Fibroblast of the aortic adventitia (primary cell): ENCODE data around the gene CRIP2. TPM values are rescaled to one million over a fixed set of nuclear protein-coding genes. Genes with fewer than 3 reads are reported as not detected.
A peak's percentile ranks its signal among the peaks of the same experiment; 100 is the strongest.

ENCODE experiments used
- DNase-seq: peaks from one replicate; pipeline ENCODE4 v3.0.0-alpha.2; 2010; ENCODE audit warnings: low read depth
- H3K4me3 ChIP-seq: 2 replicates; pipeline ENCODE4 v1.5.1; 2011; ENCODE audit warnings: low read depth, mild to moderate bottlenecking, control low read depth, low read length, moderate library complexity
- total RNA-seq: library from RNA; depleted of rRNA; stranded (reverse); fragments of >200 nt; gene quantifications from 2 replicates; pipeline ENCODE4 v1.2.3, GENCODE V29; 2012; ENCODE audit warnings: low replicate concordance
- TF ChIP-seq, protein P1 (sequence below): IDR thresholded peaks from 2 replicates; pipeline ENCODE4 v1.5.1; 2011; ENCODE audit warnings: mild to moderate bottlenecking, low read length, control low read depth, inconsistent platforms; ENCODE audit not compliant: insufficient read depth

The CRIP2 gene, protein sequence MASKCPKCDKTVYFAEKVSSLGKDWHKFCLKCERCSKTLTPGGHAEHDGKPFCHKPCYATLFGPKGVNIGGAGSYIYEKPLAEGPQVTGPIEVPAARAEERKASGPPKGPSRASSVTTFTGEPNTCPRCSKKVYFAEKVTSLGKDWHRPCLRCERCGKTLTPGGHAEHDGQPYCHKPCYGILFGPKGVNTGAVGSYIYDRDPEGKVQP
- total RNA-seq = 32.9 and 54.3 TPM in 2 replicates

DNA sequence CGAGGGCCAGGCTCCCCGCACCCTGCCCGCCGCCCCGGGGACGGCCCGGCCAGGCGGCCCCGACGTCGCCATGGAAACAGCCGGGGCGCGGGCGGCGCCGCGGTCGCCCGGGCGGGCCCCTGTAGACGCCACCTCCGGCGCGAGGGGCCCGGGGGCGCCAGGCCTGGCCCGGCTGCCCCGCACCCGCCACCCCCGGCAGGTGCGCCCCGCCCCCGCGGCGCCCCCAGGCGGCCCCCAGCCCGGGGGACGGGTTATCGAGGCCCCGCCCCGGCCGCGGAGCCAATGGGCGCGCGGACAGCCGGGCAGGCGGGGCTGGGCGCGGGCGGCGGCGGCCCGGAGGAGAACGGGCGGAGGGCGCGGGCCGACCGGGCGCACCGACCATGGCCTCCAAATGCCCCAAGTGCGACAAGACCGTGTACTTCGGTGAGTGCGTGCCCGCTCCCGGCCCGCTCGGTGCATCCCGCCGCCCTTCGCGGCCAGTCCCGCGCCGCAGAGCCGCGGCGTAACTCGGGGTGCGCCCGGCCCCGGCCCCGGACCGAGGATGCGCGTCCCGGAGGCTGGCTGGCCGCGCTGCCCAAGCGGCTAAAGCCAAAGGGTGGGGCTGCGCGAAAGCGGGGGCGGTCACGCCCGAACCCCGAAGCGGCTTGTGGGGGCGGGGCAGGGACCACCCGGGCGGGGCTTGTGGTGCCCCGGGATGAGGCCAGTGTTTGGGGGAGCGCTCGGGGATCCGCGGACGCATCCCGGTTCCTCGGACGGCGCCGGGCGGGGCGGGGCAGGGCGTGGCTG, at the start of gene CRIP2:
Gene CRIP2, plus strand, starts transcription at position 339 of the 786 bp plus-strand sequence. Its CDS starts 42 bp downstream, at position 381.
- TF ChIP-seq, protein P1, sequence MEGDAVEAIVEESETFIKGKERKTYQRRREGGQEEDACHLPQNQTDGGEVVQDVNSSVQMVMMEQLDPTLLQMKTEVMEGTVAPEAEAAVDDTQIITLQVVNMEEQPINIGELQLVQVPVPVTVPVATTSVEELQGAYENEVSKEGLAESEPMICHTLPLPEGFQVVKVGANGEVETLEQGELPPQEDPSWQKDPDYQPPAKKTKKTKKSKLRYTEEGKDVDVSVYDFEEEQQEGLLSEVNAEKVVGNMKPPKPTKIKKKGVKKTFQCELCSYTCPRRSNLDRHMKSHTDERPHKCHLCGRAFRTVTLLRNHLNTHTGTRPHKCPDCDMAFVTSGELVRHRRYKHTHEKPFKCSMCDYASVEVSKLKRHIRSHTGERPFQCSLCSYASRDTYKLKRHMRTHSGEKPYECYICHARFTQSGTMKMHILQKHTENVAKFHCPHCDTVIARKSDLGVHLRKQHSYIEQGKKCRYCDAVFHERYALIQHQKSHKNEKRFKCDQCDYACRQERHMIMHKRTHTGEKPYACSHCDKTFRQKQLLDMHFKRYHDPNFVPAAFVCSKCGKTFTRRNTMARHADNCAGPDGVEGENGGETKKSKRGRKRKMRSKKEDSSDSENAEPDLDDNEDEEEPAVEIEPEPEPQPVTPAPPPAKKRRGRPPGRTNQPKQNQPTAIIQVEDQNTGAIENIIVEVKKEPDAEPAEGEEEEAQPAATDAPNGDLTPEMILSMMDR = no peak
- DNase-seq = no peak
- peak within 1 kb of the TSS; percentile 76 for H3K4me3 ChIP-seq

DNA sequence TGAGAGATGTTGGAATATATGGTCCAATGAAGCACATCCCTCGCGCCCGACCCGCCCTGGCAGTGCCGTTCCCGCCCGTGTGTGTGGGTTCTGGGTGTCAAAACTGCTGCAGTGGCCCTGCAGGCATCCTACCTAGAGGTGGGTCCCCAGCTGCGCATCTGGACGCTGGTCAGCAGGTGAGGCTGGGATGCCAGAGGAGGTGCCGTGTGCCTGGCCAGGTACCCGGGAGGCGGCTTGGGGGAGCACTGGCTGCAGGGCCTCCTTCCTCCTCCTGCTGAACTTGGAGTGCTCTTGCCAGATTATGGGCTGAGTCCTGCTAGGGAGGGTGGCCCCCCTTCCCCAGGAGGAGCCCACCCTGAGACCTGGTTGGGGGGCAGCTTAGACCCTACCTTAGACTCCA, 49.8 kb upstream of the CRIP2 start:
- TF ChIP-seq, protein P1 = no peak
- H3K4me3 ChIP-seq = no peak overlapping the region
- no peak for DNase-seq

DNA sequence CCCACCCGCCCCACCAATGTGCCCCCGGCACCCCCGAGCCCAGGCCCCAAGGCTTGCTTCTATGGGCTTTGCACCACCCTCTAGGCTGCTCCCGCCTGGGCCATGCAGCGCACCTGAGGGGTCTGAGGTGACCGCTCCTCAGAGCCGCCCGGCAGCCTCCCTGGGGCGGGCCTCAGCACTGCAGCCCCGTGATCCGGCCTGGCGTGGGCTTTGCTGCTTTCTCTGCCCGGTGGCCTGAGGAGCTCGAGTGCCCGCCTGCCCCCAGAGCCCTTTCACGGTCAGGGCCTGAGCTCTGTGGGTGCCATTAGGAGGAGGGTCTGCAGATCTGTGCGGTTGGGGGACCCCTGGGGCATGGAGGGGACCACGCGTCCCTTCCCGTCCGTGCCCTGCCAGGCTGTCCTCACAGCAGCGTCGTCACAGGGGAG, 48.8 kb upstream of the CRIP2 start:
- no peak for DNase-seq
- TF ChIP-seq, protein P1 = no peak
- no peak overlapping the region for H3K4me3 ChIP-seq

DNA sequence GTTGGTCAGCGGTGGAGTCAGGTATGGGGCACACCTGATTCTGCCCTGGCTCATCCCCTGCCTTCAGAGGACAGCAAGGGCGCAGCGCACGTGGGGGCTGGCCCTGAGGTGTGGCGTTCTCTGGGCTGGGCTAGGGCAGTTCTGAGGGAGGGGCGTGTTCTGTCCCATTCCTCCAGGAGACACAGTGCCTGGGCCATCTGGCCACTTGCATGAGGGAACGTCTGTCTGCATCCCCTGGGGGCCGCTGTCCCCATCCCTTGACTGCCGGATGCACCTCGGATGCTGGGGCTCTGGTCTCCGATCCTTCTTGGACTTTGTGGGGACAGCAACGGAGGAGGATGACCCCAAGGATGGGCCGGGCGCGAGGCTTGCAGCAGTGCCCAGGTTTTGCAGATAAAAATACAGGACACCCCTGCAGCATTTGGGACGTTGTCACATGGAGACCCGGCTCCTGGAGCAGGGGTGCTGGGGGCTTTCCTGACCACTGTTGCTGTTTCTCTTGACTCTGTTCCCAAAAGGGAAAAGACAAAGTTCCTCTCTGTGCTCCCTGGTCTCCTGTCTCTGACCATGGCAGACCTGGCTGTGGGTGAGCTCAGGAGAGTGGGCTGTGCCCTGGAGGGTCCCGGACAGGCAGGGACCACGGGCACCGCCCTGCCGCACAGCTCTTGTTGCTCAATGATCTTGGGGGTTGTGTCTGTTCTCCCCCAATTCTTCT, 48.0 kb upstream of the CRIP2 start:
- TF ChIP-seq, protein P1 = no peak
- no peak for DNase-seq
- H3K4me3 ChIP-seq = no peak overlapping the region

DNA sequence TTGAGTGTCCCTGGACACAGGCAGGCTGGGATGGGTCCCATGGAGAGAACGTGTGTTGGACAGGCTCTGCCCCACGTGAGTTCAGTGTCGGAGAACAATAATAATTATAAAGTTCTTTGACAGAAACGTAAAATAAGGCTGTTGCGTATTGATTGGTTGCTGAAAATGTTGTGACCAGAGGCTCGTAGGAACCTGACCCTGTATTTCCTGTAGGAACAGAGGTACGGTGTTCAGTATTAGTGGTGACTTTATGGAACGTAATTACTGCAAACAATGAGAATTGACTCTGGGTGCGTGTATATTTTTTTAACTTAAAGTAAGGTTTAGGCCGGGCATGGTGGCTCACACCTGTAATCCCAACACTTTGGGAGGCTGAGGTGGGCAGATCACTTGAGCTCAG, 47.2 kb upstream of the CRIP2 start:
- TF ChIP-seq, protein P1 = no peak
- no peak for DNase-seq

DNA sequence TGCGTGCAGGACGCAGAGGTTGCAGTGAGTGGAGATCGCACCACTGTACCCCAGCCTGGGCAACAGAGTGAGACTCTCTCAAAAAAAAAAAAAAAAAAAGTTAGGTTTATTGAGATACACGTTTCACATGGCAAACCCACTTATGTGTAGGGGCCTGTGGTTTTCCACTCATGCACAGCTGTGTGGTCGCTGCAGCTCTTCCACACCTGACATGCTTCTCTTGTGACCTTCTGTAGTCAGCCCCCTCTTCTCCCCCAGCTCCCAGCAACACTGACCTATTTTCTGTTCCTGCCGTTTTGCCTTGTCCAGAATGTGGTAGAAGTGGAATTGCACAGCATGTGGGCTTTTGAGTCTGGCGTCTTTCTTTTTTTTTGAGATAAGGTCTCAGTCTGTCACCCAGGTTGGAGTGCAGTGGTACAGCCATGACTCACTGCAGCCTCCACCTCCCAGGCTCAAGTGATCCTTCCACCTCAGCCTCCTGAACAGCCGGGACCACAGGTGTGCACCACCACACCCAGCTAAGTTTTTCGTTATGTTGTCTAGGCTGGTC, 46.6 kb upstream of the CRIP2 start:
- no peak overlapping the region for H3K4me3 ChIP-seq
- DNase-seq = no peak
- TF ChIP-seq, protein P1 = no peak

More for the DNA sequence above, 47.2 kb upstream of the CRIP2 start:
- H3K4me3 ChIP-seq = no peak overlapping the region
